SK-N-SH (cell line): ENCODE measurements around the gene PSEN2.

Experiments used
- ELF1 ChIP-seq: IDR thresholded peaks from 2 replicates; pipeline ENCODE4 v1.4.0; 2012
- FOSL2 ChIP-seq: IDR thresholded peaks from 2 replicates; pipeline ENCODE4 v1.4.0; 2012; ENCODE audit warnings: low read depth, mild to moderate bottlenecking, moderate library complexity, borderline replicate concordance
- GABPA ChIP-seq: IDR thresholded peaks from 2 replicates; pipeline ENCODE4 v1.4.0; 2012; ENCODE audit warnings: low read depth, mild to moderate bottlenecking
- PBX3 ChIP-seq: IDR thresholded peaks from 2 replicates; pipeline ENCODE4; 2012
- POLR2AphosphoS5 ChIP-seq: IDR thresholded peaks from 2 replicates; pipeline ENCODE4 v1.6.1; 2012; ENCODE audit warnings: low read depth, low read length
- RAD21 ChIP-seq: IDR thresholded peaks from 2 replicates; pipeline ENCODE4 v1.6.1; 2012; ENCODE audit warnings: mild to moderate bottlenecking, low read length
- RXRA ChIP-seq: IDR thresholded peaks from 2 replicates; pipeline ENCODE4 v1.4.0; 2012; ENCODE audit warnings: low read depth, mild to moderate bottlenecking, borderline replicate concordance
- SIN3A ChIP-seq: IDR thresholded peaks from 2 replicates; pipeline ENCODE4 v1.6.1; 2012; ENCODE audit warnings: low read depth, mild to moderate bottlenecking, low read length, moderate library complexity, borderline replicate concordance
- TAF1 ChIP-seq: IDR thresholded peaks from 2 replicates; pipeline ENCODE4 v1.6.1; 2012; ENCODE audit warnings: low read depth, mild to moderate bottlenecking, low read length, moderate library complexity, borderline replicate concordance
- TCF12 ChIP-seq: IDR thresholded peaks from 2 replicates; pipeline ENCODE4 v1.4.0; 2012
- YY1 ChIP-seq: IDR thresholded peaks from 2 replicates; pipeline ENCODE4 v1.4.0; 2012; ENCODE audit warnings: low read depth, mild to moderate bottlenecking
- TF ChIP-seq, protein P1 (sequence below): fragments of 200-600 bp; sonication (generic); IDR thresholded peaks from 2 replicates; pipeline ENCODE4 v1.6.1; 2017; ENCODE audit warnings: antibody characterized with exemption, mild to moderate bottlenecking, moderate library complexity
- TF ChIP-seq, protein P2 (sequence below): IDR thresholded peaks from 2 replicates; pipeline ENCODE4 v1.4.0; 2012; ENCODE audit warnings: low read depth

DNA sequence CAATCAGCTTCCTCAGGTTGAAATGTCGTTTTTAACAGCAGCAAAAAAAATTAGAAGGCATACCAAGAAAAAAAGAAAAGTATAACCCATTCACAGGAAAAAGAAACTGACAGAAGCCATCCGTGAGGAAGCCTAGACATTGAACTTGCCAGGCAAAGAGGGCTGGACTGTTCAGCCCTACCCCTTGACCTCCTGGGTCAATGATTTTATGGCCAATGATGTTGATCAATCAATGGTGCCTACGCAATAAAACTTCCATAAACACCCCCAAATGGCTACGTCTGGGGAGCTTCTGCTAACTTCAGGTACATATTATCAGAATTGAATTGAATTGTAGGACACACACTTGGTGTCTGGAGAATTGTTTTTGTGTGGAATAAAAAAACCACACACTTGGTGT, 4.8 kb upstream of the PSEN2 start:
- TF ChIP-seq, protein P1, sequence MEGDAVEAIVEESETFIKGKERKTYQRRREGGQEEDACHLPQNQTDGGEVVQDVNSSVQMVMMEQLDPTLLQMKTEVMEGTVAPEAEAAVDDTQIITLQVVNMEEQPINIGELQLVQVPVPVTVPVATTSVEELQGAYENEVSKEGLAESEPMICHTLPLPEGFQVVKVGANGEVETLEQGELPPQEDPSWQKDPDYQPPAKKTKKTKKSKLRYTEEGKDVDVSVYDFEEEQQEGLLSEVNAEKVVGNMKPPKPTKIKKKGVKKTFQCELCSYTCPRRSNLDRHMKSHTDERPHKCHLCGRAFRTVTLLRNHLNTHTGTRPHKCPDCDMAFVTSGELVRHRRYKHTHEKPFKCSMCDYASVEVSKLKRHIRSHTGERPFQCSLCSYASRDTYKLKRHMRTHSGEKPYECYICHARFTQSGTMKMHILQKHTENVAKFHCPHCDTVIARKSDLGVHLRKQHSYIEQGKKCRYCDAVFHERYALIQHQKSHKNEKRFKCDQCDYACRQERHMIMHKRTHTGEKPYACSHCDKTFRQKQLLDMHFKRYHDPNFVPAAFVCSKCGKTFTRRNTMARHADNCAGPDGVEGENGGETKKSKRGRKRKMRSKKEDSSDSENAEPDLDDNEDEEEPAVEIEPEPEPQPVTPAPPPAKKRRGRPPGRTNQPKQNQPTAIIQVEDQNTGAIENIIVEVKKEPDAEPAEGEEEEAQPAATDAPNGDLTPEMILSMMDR, result no peak
- TF ChIP-seq GABPA, result no peak
- TF ChIP-seq ELF1, result no peak
- no peak for TF ChIP-seq YY1
- TF ChIP-seq SIN3A, result no peak
- TF ChIP-seq PBX3, result no peak
- TF ChIP-seq, protein P2, sequence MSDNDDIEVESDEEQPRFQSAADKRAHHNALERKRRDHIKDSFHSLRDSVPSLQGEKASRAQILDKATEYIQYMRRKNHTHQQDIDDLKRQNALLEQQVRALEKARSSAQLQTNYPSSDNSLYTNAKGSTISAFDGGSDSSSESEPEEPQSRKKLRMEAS, result no peak
- TF ChIP-seq RAD21, result no peak
- TF ChIP-seq TCF12, result no peak
- TF ChIP-seq FOSL2, result no peak
- no peak for TF ChIP-seq POLR2AphosphoS5
- TF ChIP-seq TAF1, result no peak
- TF ChIP-seq RXRA, result no peak
